IPS-18c (cell line): Measurements from ENCODE around the gene PLA2G4E.

ENCODE experiments used
- H3K4me3 ChIP-seq: 2 replicates; pipeline ENCODE4 v1.7.0; 2013; ENCODE audit warnings: low read depth, mild to moderate bottlenecking, low read length, moderate library complexity; ENCODE audit not compliant: insufficient read depth
- H3K9me3 ChIP-seq: one replicate; pipeline ENCODE4 v1.6.1; 2013; ENCODE audit warnings: mild to moderate bottlenecking, low read length, moderate library complexity; ENCODE audit not compliant: control insufficient read depth, insufficient read depth

Gene PLA2G4E

DNA sequence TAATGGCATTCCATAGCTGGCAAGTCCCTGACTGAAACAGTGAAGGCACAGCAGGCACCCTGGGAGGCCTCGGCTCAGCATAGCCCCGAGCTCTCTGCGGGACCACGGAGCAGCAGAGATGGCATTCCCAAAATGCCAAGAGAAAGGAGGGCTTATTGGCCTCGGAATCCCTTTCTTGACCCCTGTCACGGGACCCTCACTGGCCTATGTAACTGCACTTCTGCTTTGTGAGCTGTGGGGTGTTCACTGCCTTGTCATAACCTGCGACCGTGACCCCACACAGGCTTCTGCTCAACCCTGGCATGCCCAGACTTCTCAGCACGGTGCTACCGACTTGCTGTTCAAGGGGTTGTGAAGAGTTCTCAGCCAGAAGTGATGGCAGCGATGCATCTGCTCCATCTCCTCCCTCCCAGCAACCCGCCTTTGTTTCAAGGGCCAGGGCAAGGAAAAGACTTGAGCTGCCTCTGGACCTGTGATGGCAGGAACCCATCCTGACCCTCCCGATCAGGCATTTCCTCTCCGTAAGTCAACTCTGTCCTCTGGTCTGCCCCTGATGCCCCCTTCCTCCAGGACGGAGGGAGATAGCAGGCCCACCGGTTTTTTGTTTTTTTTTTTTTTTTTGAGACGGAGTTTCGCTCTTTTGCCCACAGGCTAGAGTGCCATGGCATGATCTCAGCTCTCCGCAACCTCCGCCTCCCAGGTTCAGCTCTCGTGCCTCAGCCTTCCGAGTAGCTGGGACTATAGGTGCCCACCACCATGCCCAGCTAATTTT lies 79.0 kb downstream of the PLA2G4E start:
- no peak overlapping the region for H3K4me3 ChIP-seq

GRCh38 chr15:41940441-41940857 lies 80.4 kb downstream of the PLA2G4E start:
- Histone ChIP-seq H3K9me3 (no peaks in the 10 kb centered on the region), H3K4me3 (no peak overlapping the region)

More for the DNA sequence above, 79.0 kb downstream of the PLA2G4E start:
- no peaks in the 10 kb centered on the region for H3K9me3 ChIP-seq

DNA sequence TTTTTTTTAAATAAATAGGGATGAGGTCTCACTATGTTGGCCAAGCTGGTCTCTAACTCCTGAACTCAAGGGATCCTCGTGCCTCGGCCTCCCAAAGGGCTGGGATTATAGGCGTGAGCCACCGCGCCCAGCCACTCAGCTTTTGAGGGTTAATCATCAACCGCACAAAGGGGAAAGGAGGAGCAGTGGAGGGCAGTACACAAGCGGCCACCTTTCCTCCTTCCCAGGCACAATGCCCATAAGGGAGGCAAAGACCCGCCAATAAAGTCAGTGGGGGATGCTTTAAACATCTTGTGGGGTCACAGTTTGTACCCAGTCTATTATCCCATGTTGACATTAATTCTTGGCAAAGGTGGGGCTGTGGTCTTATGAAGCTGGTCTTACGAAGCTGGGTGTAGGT lies 80.9 kb downstream of the PLA2G4E start:
- no peak overlapping the region for H3K4me3 ChIP-seq

DNA sequence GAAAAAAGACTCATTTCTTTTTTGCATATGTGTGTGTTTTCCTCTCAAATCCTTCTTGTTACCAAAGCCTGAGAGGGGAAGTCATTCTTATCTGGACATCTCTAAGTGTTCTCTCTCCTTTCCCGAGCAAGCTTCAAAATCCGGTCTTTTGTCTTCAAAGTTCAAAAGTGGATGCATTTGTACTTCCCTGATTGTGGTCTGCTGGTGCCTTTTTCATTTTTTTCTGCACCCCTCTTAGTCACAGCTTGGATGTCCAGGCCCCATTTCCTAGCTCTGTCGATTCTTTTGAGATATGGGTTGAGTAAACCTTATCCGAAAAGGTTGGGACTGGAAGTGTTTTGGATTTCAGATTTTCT lies 83.3 kb downstream of the PLA2G4E start:
- Histone ChIP-seq H3K9me3 (no peaks in the 10 kb centered on the region), H3K4me3 (no peak overlapping the region)

More for the DNA sequence above, 80.9 kb downstream of the PLA2G4E start:
- no peaks in the 10 kb centered on the region for H3K9me3 ChIP-seq

GRCh38 chr15:41936649-41937567 lies 83.9 kb downstream of the PLA2G4E start:
- Histone ChIP-seq H3K9me3 (no peaks in the 10 kb centered on the region), H3K4me3 (no peak overlapping the region)

- no peaks in the 10 kb centered on the region for H3K9me3 ChIP-seq
- no peak overlapping the region for H3K4me3 ChIP-seq
These were observed 84.7 kb downstream of the PLA2G4E start for GRCh38 chr15:41936155-41936554.

- Histone ChIP-seq H3K4me3 (no peak overlapping the region), H3K9me3 (no peaks in the 10 kb centered on the region)
These were observed 85.2 kb downstream of the PLA2G4E start for GRCh38 chr15:41935566-41936020.

- H3K9me3 ChIP-seq: no peaks in the 10 kb centered on the region
- no peak overlapping the region for H3K4me3 ChIP-seq
These were observed 86.0 kb downstream of the PLA2G4E start for GRCh38 chr15:41934843-41935242.

DNA sequence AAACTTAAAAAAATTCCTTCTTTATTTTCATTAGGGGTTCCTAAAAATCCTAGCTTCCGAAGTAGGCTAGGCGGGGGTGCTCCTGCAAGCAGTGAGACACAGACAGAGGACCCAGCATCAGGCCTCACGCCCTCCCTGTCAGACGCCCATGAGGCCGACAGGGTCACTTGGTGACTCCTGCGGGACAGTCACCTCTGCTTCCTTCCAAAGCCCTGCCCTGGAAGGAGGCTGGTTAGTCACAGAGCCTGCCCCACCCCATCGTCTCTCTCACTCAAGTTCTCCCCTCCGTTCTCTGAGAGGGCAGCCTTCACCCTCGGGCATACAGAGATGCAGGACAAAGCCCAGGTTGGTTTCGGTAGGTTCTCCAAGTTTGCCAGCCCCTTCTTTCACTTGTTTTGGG lies 87.1 kb downstream of the PLA2G4E start:
- Histone ChIP-seq H3K9me3 (no peaks in the 10 kb centered on the region), H3K4me3 (no peak overlapping the region; the same call in 1 of the 2 replicates)

DNA sequence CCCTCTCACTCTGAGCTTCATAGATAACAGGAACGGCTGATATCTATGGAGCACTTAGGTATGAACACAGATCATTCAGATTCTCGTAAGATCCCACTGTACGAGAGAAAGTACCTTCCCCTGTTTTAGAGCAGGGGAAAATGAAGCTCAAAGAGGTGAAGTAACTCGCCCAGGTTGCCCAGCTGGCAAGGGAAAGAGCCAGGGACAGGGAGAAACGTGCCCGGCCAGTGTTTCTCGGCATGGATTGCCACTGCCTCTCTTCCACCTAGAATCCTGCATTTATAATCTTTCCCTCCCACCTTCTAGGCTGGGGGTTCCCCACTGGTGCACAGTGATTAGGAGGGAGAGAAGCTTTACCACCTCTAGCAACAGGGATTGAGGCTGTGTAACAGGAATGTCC lies 87.5 kb downstream of the PLA2G4E start:
- Histone ChIP-seq H3K9me3 (no peaks in the 10 kb centered on the region), H3K4me3 (no peak overlapping the region)

DNA sequence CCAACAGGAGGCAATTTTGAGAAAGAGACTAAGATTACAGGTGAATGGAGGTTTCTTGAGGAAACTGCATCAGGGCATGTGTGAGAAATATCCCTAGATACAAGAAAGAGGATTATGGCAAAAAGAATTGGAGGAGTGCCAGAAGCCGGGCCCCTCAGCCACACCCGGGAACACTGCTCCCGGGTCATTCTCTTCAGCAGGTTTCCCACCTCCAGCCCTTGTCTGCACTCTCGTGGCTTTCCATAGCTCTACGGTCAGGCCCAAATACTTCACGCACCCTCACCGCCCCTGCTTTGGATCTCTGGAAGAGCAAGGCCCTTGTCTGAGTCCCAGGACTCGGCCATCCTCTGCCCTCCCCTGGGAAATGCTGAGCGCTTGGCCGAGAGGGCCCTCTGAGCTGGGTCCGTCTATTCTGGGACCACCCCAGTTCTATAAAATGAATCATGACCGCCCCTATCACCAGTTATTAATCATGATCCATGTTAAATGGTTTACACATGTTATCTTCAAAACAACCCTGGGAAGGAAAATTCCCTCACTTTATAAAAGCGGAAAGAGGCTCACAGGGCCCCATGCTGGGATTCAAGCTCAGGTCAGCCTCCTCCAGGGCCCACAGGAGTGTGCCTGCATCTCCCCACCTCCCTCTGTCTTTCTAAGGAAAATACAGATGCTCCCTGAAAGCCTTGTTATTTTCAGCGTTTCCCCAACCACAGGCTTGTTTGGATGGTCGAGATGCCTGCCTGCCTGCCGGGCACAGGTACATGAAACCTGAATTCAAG lies 88.1 kb downstream of the PLA2G4E start:
- H3K4me3 ChIP-seq: no peak overlapping the region

DNA sequence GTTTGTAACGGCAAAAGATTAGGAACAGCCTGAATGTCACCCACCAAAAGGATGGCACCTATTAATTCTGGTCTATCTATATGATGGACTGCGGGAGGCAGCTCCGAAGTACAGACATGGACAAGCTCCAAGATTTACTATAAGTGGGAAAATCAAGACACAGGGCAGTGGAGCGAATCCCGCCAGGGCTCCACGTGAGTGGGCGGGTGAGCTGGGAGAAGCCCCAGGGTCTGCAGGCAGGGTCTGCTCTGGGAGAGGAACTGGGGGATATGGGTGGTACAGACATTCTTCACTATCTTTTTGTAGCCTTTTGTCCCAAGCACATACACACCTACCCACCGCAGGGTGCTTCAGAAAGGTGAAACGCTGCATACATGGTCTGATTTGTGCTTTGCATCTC lies 88.7 kb downstream of the PLA2G4E start:
- Histone ChIP-seq H3K9me3 (no peaks in the 10 kb centered on the region), H3K4me3 (no peak overlapping the region)

More for the DNA sequence above, 88.1 kb downstream of the PLA2G4E start:
- H3K9me3 ChIP-seq: no peaks in the 10 kb centered on the region
